ENCODE measurements around the gene SEPTIN5. TPM values are rescaled to one million over a fixed set of nuclear protein-coding genes. Genes with fewer than 3 reads are reported as not detected.
"Not testable (repeated sequence)": the region's sequence is repeated elsewhere in the genome, so short reads cannot be mapped to it uniquely, and the experiment has no call there.

Gene SEPTIN5
- total RNA-seq, 2 experiments from 2014 or later, result not detected

- Histone ChIP-seq H3K36me3 (ENCODE audit: insufficient read depth, low read length) (no peaks in the 10 kb centered on the region), H4K20me1 (ENCODE audit: insufficient read depth, low read length) (no peaks in the 10 kb centered on the region), H3K27ac (ENCODE audit: low read depth, low read length, poor library complexity, severe bottlenecking) (no peak overlapping the region), H3K4me2 (ENCODE audit: low read length) (no peak overlapping the region), H3K9me3 (ENCODE audit: low read length) (no peaks in the 10 kb centered on the region), H3K79me2 (ENCODE audit: insufficient read depth, low read depth, low read length) (no peaks in the 10 kb centered on the region), H3K9me2 (ENCODE audit: insufficient read depth, low read length) (no peaks in the 10 kb centered on the region), H3K4me3 (ENCODE audit: low read depth, low read length, poor library complexity, severe bottlenecking) (no peak overlapping the region), H3K4me1 (ENCODE audit: insufficient read depth, low read length, poor library complexity, severe bottlenecking) (no peaks in the 10 kb centered on the region), H2AFZ (ENCODE audit: low read length) (no peak overlapping the region)
- TF ChIP-seq CTCF (conservative IDR thresholded peaks at IDR 0.05; ENCODE audit: low read length) (no peak), EZH2phosphoT487 (IDR thresholded peaks at IDR 0.05; ENCODE audit: borderline replicate concordance, low read depth, low read length) (no peak)
- intact Hi-C loops (cut with micrococcal nuclease; ENCODE audit: unreplicated experiment), result no loop called here
- no peak for DNase-seq (ENCODE audit: low spot score)
- no TSS peak for BruUV-seq (replicated peaks)
- POLR2A ChIA-PET, result interaction anchor here (0.8 kb wide), 1 partner anchor 658 kb away, joined by 3 read pairs; no protein-coding TSS in a partner anchor
- CTCF ChIA-PET (ENCODE audit: unreplicated experiment), result no interaction called here
Measured at GRCh38 chr22:19674129-19674928, 40.0 kb upstream of the SEPTIN5 start.

- Histone ChIP-seq H4K20me1 (ENCODE audit: insufficient read depth, low read length) (no peaks in the 10 kb centered on the region), H3K27ac (ENCODE audit: low read depth, low read length, poor library complexity, severe bottlenecking) (no peak overlapping the region), H2AFZ (ENCODE audit: low read length) (no peak overlapping the region), H3K9me3 (ENCODE audit: low read length) (no peaks in the 10 kb centered on the region), H3K4me3 (ENCODE audit: low read depth, low read length, poor library complexity, severe bottlenecking) (no peak overlapping the region), H3K4me2 (ENCODE audit: low read length) (no peak overlapping the region), H3K9me2 (ENCODE audit: insufficient read depth, low read length) (no peaks in the 10 kb centered on the region), H3K4me1 (ENCODE audit: insufficient read depth, low read length, poor library complexity, severe bottlenecking) (no peaks in the 10 kb centered on the region), H3K79me2 (ENCODE audit: insufficient read depth, low read depth, low read length) (no peaks in the 10 kb centered on the region), H3K36me3 (ENCODE audit: insufficient read depth, low read length) (no peaks in the 10 kb centered on the region)
- CTCF ChIA-PET (ENCODE audit: unreplicated experiment), result no interaction called here
- POLR2A ChIA-PET, result no interaction called here
- BruUV-seq (replicated peaks), result no TSS peak
- no peak for DNase-seq (ENCODE audit: low spot score)
- intact Hi-C loops (cut with micrococcal nuclease; ENCODE audit: unreplicated experiment), result no loop called here
- TF ChIP-seq CTCF (conservative IDR thresholded peaks at IDR 0.05; ENCODE audit: low read length), result no peak
- TF ChIP-seq EZH2phosphoT487 (IDR thresholded peaks at IDR 0.05; ENCODE audit: borderline replicate concordance, low read depth, low read length), result no peak
Measured at GRCh38 chr22:19674929-19675253, 39.4 kb upstream of the SEPTIN5 start.

- no peaks in the 10 kb centered on the region for H3K9me2 ChIP-seq (ENCODE audit: insufficient read depth, low read length)
- CTCF ChIA-PET (ENCODE audit: unreplicated experiment), result no interaction called here
Measured at GRCh38 chr22:19675428-19675827, 38.9 kb upstream of the SEPTIN5 start.

GRCh38 chr22:19676437-19676836, 37.9 kb upstream of the SEPTIN5 start:
- H3K36me3 ChIP-seq (ENCODE audit: insufficient read depth, low read length); H2AFZ ChIP-seq (ENCODE audit: low read length); DNase-seq (ENCODE audit: low spot score); H3K27ac ChIP-seq (ENCODE audit: low read depth, low read length, poor library complexity, severe bottlenecking); intact Hi-C loops (cut with micrococcal nuclease; ENCODE audit: unreplicated experiment); H4K20me1 ChIP-seq (ENCODE audit: insufficient read depth, low read length); CTCF ChIA-PET (ENCODE audit: unreplicated experiment); H3K9me3 ChIP-seq (ENCODE audit: low read length); H3K79me2 ChIP-seq (ENCODE audit: insufficient read depth, low read depth, low read length); POLR2A ChIA-PET; BruUV-seq (replicated peaks); H3K9me2 ChIP-seq (ENCODE audit: insufficient read depth, low read length); H3K4me3 ChIP-seq (ENCODE audit: low read depth, low read length, poor library complexity, severe bottlenecking); H3K4me2 ChIP-seq (ENCODE audit: low read length); H3K4me1 ChIP-seq (ENCODE audit: insufficient read depth, low read length, poor library complexity, severe bottlenecking): not testable (repeated sequence)

More at GRCh38 chr22:19675428-19675827, 38.9 kb upstream of the SEPTIN5 start:
- Histone ChIP-seq H3K4me1 (ENCODE audit: insufficient read depth, low read length, poor library complexity, severe bottlenecking) (no peaks in the 10 kb centered on the region), H3K4me3 (ENCODE audit: low read depth, low read length, poor library complexity, severe bottlenecking) (no peak overlapping the region), H3K36me3 (ENCODE audit: insufficient read depth, low read length) (no peaks in the 10 kb centered on the region), H3K4me2 (ENCODE audit: low read length) (no peak overlapping the region), H2AFZ (ENCODE audit: low read length) (no peak overlapping the region), H3K27ac (ENCODE audit: low read depth, low read length, poor library complexity, severe bottlenecking) (no peak overlapping the region), H4K20me1 (ENCODE audit: insufficient read depth, low read length) (no peaks in the 10 kb centered on the region), H3K79me2 (ENCODE audit: insufficient read depth, low read depth, low read length) (no peaks in the 10 kb centered on the region), H3K9me3 (ENCODE audit: low read length) (no peaks in the 10 kb centered on the region)
- TF ChIP-seq CTCF (conservative IDR thresholded peaks at IDR 0.05; ENCODE audit: low read length), result no peak
- DNase-seq (ENCODE audit: low spot score), result no peak
- no TSS peak for BruUV-seq (replicated peaks)
- intact Hi-C loops (cut with micrococcal nuclease; ENCODE audit: unreplicated experiment), result no loop called here
- POLR2A ChIA-PET, result interaction anchor here (0.6 kb wide), 1 partner anchor 9 kb away, joined by 5 read pairs; no protein-coding TSS in a partner anchor
